Stimulated activated memory B cell treated with anti-CD40 and anti-IgM and Interleukin-4, amounts not matched to agents 10 μg/mL and 1 μg/mL and 100 μg/mL, for 72 hours (primary cell): Measurements from ENCODE around the gene BLOC1S4.
"Not testable (repeated sequence)": the region's sequence is repeated elsewhere in the genome, so short reads cannot be mapped to it uniquely, and the experiment has no call there.

Source experiments
- ATAC-seq: fragments of 150-1000 bp; cut with Tn5 transposase; 2 replicates; pipeline ENCODE4 v1.10.0; 2021
- H3K27ac Mint-ChIP-seq: one replicate; pipeline ENCODE4 v1.8.0; 2022; ENCODE audit warnings: mild to moderate bottlenecking, mixed read lengths
- H3K27me3 Mint-ChIP-seq: one replicate; pipeline ENCODE4 v1.8.0; 2022; ENCODE audit warnings: mixed read lengths
- H3K36me3 Mint-ChIP-seq: one replicate; pipeline ENCODE4 v1.8.0; 2022; ENCODE audit warnings: mixed read lengths
- H3K4me1 Mint-ChIP-seq: one replicate; pipeline ENCODE4 v1.8.0; 2022; ENCODE audit warnings: mixed read lengths
- H3K4me3 Mint-ChIP-seq: one replicate; pipeline ENCODE4 v1.8.0; 2022; ENCODE audit warnings: mild to moderate bottlenecking, moderate library complexity, mixed read lengths
- H3K9me3 Mint-ChIP-seq: one replicate; pipeline ENCODE4 v1.8.0; 2022; ENCODE audit warnings: mixed read lengths

The BLOC1S4 gene

GRCh38 chr4:6716018-6716911, at the start of gene BLOC1S4:
Gene BLOC1S4 (plus strand): TSS chr4:6716174. CDS start chr4:6716210, 36 bp downstream.
- H3K4me1 Mint-ChIP-seq: peaks cover 40% of the 10 kb centered on the region
- no peaks in the 10 kb centered on the region for H3K27me3 Mint-ChIP-seq
- H3K27ac Mint-ChIP-seq: peak within 1 kb of the TSS; percentile 96
- H3K9me3 Mint-ChIP-seq: no peaks in the 10 kb centered on the region
- peak within 1 kb of the TSS; percentile 88 for H3K4me3 Mint-ChIP-seq
- peaks cover 7% of the 10 kb centered on the region for H3K36me3 Mint-ChIP-seq
- peak; percentile 94 for ATAC-seq

GRCh38 chr4:6668391-6668790, 47.6 kb upstream of the BLOC1S4 start:
- H3K9me3 Mint-ChIP-seq: no peaks in the 10 kb centered on the region
- H3K27me3 Mint-ChIP-seq: peaks cover 3% of the 10 kb centered on the region
- H3K4me1 Mint-ChIP-seq: peaks cover 4% of the 10 kb centered on the region
- no peak overlapping the region for H3K4me3 Mint-ChIP-seq
- ATAC-seq: no peak
- peaks cover 21% of the 10 kb centered on the region for H3K36me3 Mint-ChIP-seq
- H3K27ac Mint-ChIP-seq: no peak overlapping the region

- Mint-ChIP-seq H3K4me1 (peaks cover 31% of the 10 kb centered on the region), H3K36me3 (peaks cover 37% of the 10 kb centered on the region), H3K4me3 (no peak overlapping the region), H3K9me3 (no peaks in the 10 kb centered on the region), H3K27me3 (no peaks in the 10 kb centered on the region), H3K27ac (no peak overlapping the region)
- no peak for ATAC-seq
These were observed 44.3 kb upstream of the BLOC1S4 start for GRCh38 chr4:6671648-6672047.

GRCh38 chr4:6672131-6672530, 43.8 kb upstream of the BLOC1S4 start:
- Mint-ChIP-seq H3K4me1 (peaks cover 36% of the 10 kb centered on the region), H3K27ac (no peak overlapping the region), H3K4me3 (no peak overlapping the region), H3K9me3 (no peaks in the 10 kb centered on the region), H3K27me3 (no peaks in the 10 kb centered on the region), H3K36me3 (peaks cover 42% of the 10 kb centered on the region)
- ATAC-seq: no peak

- Mint-ChIP-seq H3K4me3 (peak overlapping the region; percentile 93), H3K4me1 (peaks cover 42% of the 10 kb centered on the region), H3K27ac (peak overlapping the region; percentile 93), H3K36me3 (peaks cover 47% of the 10 kb centered on the region)
- H3K27me3 Mint-ChIP-seq, ATAC-seq, H3K9me3 Mint-ChIP-seq: not testable (repeated sequence)
These were observed 43.3 kb upstream of the BLOC1S4 start for GRCh38 chr4:6672541-6673190.

GRCh38 chr4:6673191-6673659, 42.7 kb upstream of the BLOC1S4 start:
- Mint-ChIP-seq H3K4me3 (peak overlapping the region; percentile 93), H3K36me3 (peaks cover 49% of the 10 kb centered on the region), H3K27ac (peak overlapping the region; percentile 93), H3K4me1 (peaks cover 42% of the 10 kb centered on the region)
- H3K27me3 Mint-ChIP-seq, H3K9me3 Mint-ChIP-seq, ATAC-seq: not testable (repeated sequence)

GRCh38 chr4:6673660-6674499, 42.1 kb upstream of the BLOC1S4 start:
- Mint-ChIP-seq H3K4me1 (peaks cover 42% of the 10 kb centered on the region), H3K36me3 (peaks cover 53% of the 10 kb centered on the region)

GRCh38 chr4:6674500-6675149, 41.3 kb upstream of the BLOC1S4 start:
- H3K4me3 Mint-ChIP-seq: peak overlapping the region; percentile 93
- ATAC-seq: peak; percentile 24
- H3K27me3 Mint-ChIP-seq: no peaks in the 10 kb centered on the region
- H3K36me3 Mint-ChIP-seq: peaks cover 54% of the 10 kb centered on the region
- H3K4me1 Mint-ChIP-seq: peaks cover 42% of the 10 kb centered on the region
- no peaks in the 10 kb centered on the region for H3K9me3 Mint-ChIP-seq
- peak overlapping the region; percentile 93 for H3K27ac Mint-ChIP-seq

More at GRCh38 chr4:6673660-6674499, 42.1 kb upstream of the BLOC1S4 start:
- Mint-ChIP-seq H3K27me3 (no peaks in the 10 kb centered on the region), H3K4me3 (peak overlapping the region; percentile 93), H3K9me3 (no peaks in the 10 kb centered on the region), H3K27ac (peak overlapping the region; percentile 93)
- ATAC-seq: peak; percentile 94

GRCh38 chr4:6676722-6677558, 39.0 kb upstream of the BLOC1S4 start:
- ATAC-seq: no peak
- Mint-ChIP-seq H3K27ac (no peak overlapping the region), H3K27me3 (no peaks in the 10 kb centered on the region), H3K36me3 (peaks cover 61% of the 10 kb centered on the region), H3K4me3 (peak overlapping the region; percentile 39), H3K4me1 (peaks cover 42% of the 10 kb centered on the region), H3K9me3 (peaks cover 4% of the 10 kb centered on the region)

- peaks cover 4% of the 10 kb centered on the region for H3K9me3 Mint-ChIP-seq
- no peak overlapping the region for H3K4me3 Mint-ChIP-seq
- H3K27me3 Mint-ChIP-seq: no peaks in the 10 kb centered on the region
- no peak for ATAC-seq
- peaks cover 56% of the 10 kb centered on the region for H3K36me3 Mint-ChIP-seq
- H3K4me1 Mint-ChIP-seq: peaks cover 22% of the 10 kb centered on the region
- H3K27ac Mint-ChIP-seq: no peak overlapping the region
These were observed 35.5 kb upstream of the BLOC1S4 start for GRCh38 chr4:6680372-6681034.

- ATAC-seq: no peak
- Mint-ChIP-seq H3K27me3 (no peaks in the 10 kb centered on the region), H3K36me3 (peaks cover 49% of the 10 kb centered on the region), H3K4me3 (no peak overlapping the region), H3K9me3 (peaks cover 4% of the 10 kb centered on the region), H3K27ac (no peak overlapping the region), H3K4me1 (peaks cover 15% of the 10 kb centered on the region)
These were observed 34.8 kb upstream of the BLOC1S4 start for GRCh38 chr4:6681191-6681590.

GRCh38 chr4:6682862-6683590, 32.9 kb upstream of the BLOC1S4 start:
- H3K4me1 Mint-ChIP-seq: no peaks in the 10 kb centered on the region
- no peak for ATAC-seq
- peaks cover 13% of the 10 kb centered on the region for H3K27me3 Mint-ChIP-seq
- no peak overlapping the region for H3K4me3 Mint-ChIP-seq
- no peak overlapping the region for H3K27ac Mint-ChIP-seq
- H3K36me3 Mint-ChIP-seq: peaks cover 33% of the 10 kb centered on the region
- peaks cover 4% of the 10 kb centered on the region for H3K9me3 Mint-ChIP-seq

- Mint-ChIP-seq H3K36me3 (peaks cover 20% of the 10 kb centered on the region), H3K4me3 (no peak overlapping the region), H3K27ac (no peak overlapping the region), H3K4me1 (peaks cover 12% of the 10 kb centered on the region), H3K27me3 (peaks cover 28% of the 10 kb centered on the region), H3K9me3 (peaks cover 4% of the 10 kb centered on the region)
- no peak for ATAC-seq
These were observed 31.3 kb upstream of the BLOC1S4 start for GRCh38 chr4:6684656-6685055.
